Mucosa of descending colon (tissue), 3 donors: ENCODE measurements around the gene PLAC1. TPM values are rescaled to one million over a fixed set of nuclear protein-coding genes. Genes with fewer than 3 reads are reported as not detected.
A peak's percentile ranks its signal among the peaks of the same experiment; 100 is the strongest.

Source experiments
- ATAC-seq: fragments of 200-7000 bp; cut with Tn5 transposase; one replicate; pipeline ENCODE4 v1.9.1; 2020; ENCODE audit warnings: mild to moderate bottlenecking, moderate library complexity
- DNase-seq, 3 donors: peaks; one replicate each; pipeline ENCODE4 v3.0.0-alpha.2; 2020
- H3K36me3 ChIP-seq: fragments of 200-600 bp; one replicate; pipeline ENCODE4 v1.8.0; 2021; ENCODE audit warnings: low read depth, mild to moderate bottlenecking
- H3K4me1 ChIP-seq: fragments of 200-600 bp; one replicate; pipeline ENCODE4 v1.8.0; 2021; ENCODE audit warnings: low read depth, mild to moderate bottlenecking
- H3K4me3 ChIP-seq: fragments of 200-600 bp; one replicate; pipeline ENCODE4 v1.8.0; 2021; ENCODE audit warnings: mild to moderate bottlenecking
- H3K9me3 ChIP-seq: fragments of 200-600 bp; one replicate; pipeline ENCODE4 v1.8.0; 2021; ENCODE audit warnings: mild to moderate bottlenecking
- CTCF ChIP-seq: fragments of 200-600 bp; IDR thresholded peaks from one replicate; pipeline ENCODE4 v1.8.0; 2022; ENCODE audit warnings: antibody characterized with exemption, mild to moderate bottlenecking
- intact Hi-C, 2 donors: fragments of 100-400 bp; cut with DNase I in 1 of 2; cut with micrococcal nuclease in 1 of 2; formaldehyde crosslinking; loops; one replicate each; pipeline versions ENCODE4 v1.11.0 to v1.11.1; 2022; cut with DNase I, micrococcal nuclease
- total RNA-seq, 3 donors: library from RNA; stranded (reverse); fragmentation: NEBNext Ultra II Directional in 2 of 3; extraction: Animal tissue kit (Norgen Biotek cat#: 25700) in 2 of 3; gene quantifications; one replicate each; pipeline versions ENCODE4 v1.2.1 to v1.2.4, GENCODE V29; 2021 to 2023
- donor health status: DM: no; HTN: no; CAD: no; lungs with moderate emphysema.
- donor health status: DM: no; HTN: no; CAD: no.
- donor health status: DM: no; HTN: yes; CAD: no.

Gene PLAC1
- total RNA-seq, 3 donors from 2014 or later: not detected

- no peaks in the 10 kb centered on the region for H3K4me1 ChIP-seq
- ATAC-seq (peak; percentile 28), DNase-seq (peak; percentile 25 to 54 (median 45))
- no peaks in the 10 kb centered on the region for H3K9me3 ChIP-seq
- H3K4me3 ChIP-seq: no peak overlapping the region
- intact Hi-C loops: no loop called here
- no peaks in the 10 kb centered on the region for H3K36me3 ChIP-seq
- TF ChIP-seq CTCF: no peak
These were observed 113.6 kb downstream of the PLAC1 start for GRCh38 chrX:134544513-134545151.

- no peaks in the 10 kb centered on the region for H3K4me1 ChIP-seq
- DNase-seq (no peak), ATAC-seq (no peak)
- H3K36me3 ChIP-seq: no peaks in the 10 kb centered on the region
- H3K9me3 ChIP-seq: no peaks in the 10 kb centered on the region
- H3K4me3 ChIP-seq: no peak overlapping the region
- intact Hi-C loops: no loop called here
- TF ChIP-seq CTCF: no peak
These were observed 114.1 kb downstream of the PLAC1 start for GRCh38 chrX:134544135-134544512.

- Histone ChIP-seq H3K36me3 (no peaks in the 10 kb centered on the region), H3K9me3 (no peaks in the 10 kb centered on the region), H3K4me1 (no peaks in the 10 kb centered on the region), H3K4me3 (no peak overlapping the region)
- DNase-seq: no peak
- intact Hi-C loops: no loop called here
- no peak for TF ChIP-seq CTCF
- no peak for ATAC-seq
These were observed 115.0 kb downstream of the PLAC1 start for GRCh38 chrX:134543288-134543687.

GRCh38 chrX:134542485-134542884, 115.8 kb downstream of the PLAC1 start:
- no peak for ATAC-seq

GRCh38 chrX:134541906-134542305, 116.4 kb downstream of the PLAC1 start:
- TF ChIP-seq CTCF: no peak
- Histone ChIP-seq H3K9me3 (no peaks in the 10 kb centered on the region), H3K4me1 (no peaks in the 10 kb centered on the region), H3K4me3 (no peak overlapping the region), H3K36me3 (no peaks in the 10 kb centered on the region)
- intact Hi-C loops: no loop called here
- no peak for DNase-seq
- ATAC-seq: peak; percentile 10

More at GRCh38 chrX:134542485-134542884, 115.8 kb downstream of the PLAC1 start:
- Histone ChIP-seq H3K36me3 (no peaks in the 10 kb centered on the region), H3K4me3 (no peak overlapping the region), H3K9me3 (no peaks in the 10 kb centered on the region), H3K4me1 (no peaks in the 10 kb centered on the region)
- no peak for TF ChIP-seq CTCF
- intact Hi-C loops: no loop called here
- DNase-seq: no peak

GRCh38 chrX:134538316-134538715, 120.0 kb downstream of the PLAC1 start:
- no peaks in the 10 kb centered on the region for H3K4me1 ChIP-seq
- H3K36me3 ChIP-seq: no peaks in the 10 kb centered on the region
- no peak overlapping the region for H3K4me3 ChIP-seq
- no peak for TF ChIP-seq CTCF
- no peak for DNase-seq
- no peak for ATAC-seq
- intact Hi-C loops: no loop called here
- H3K9me3 ChIP-seq: no peaks in the 10 kb centered on the region
